IMR-90 (cell line): ENCODE results near the gene CDKAL1. TPM values are rescaled to one million over a fixed set of nuclear protein-coding genes. Genes with fewer than 3 reads are reported as not detected.
A peak's percentile ranks its signal among the peaks of the same experiment; 100 is the strongest.

Source experiments
- ATAC-seq: fragments of 200-7000 bp; cut with Tn5 transposase; 2 replicates; pipeline ENCODE4 v1.9.1; 2020; ENCODE audit warnings: low read depth, mild to moderate bottlenecking, moderate library complexity
- BruUV-seq: library from RNA; stranded (reverse); fragments of 400-500 nt; replicated peaks from 2 replicates; lab custom pipeline; 2021; lab: Mats Ljungman, UMichigan
- CTCF ChIA-PET: fragments of 300-600 bp; formaldehyde crosslinking; extraction: SDS; loops from one replicate; lab custom pipeline; 2021; ENCODE audit warnings: antibody characterized with exemption; lab: Yijun Ruan, JAX
- POLR2A ChIA-PET: fragments of 300-600 bp; sonication (Branson Sonifier 250); formaldehyde crosslinking; loops from one replicate; lab custom pipeline; 2022; ENCODE audit warnings: antibody characterized with exemption; ENCODE audit not compliant: unreplicated experiment; lab: Charles Lee
- DNase-seq: peaks from one replicate; pipeline ENCODE4 v3.0.0; 2013
- H2AFZ ChIP-seq: replicated peaks from 2 replicates; pipeline ENCODE3; 2013; ENCODE audit warnings: low read length, mild to moderate bottlenecking; ENCODE audit not compliant: poor library complexity
- H2AK5ac ChIP-seq: 2 replicates; pipeline ENCODE4 v1.6.1; 2013; ENCODE audit warnings: low read depth, low read length, inconsistent platforms
- H2AK9ac ChIP-seq: replicated peaks from 2 replicates; pipeline ENCODE3; 2013; ENCODE audit warnings: mild to moderate bottlenecking, low read depth, low read length, moderate library complexity; ENCODE audit not compliant: poor library complexity
- H2BK120ac ChIP-seq: 2 replicates; pipeline ENCODE4 v1.6.1; 2013; ENCODE audit warnings: low read depth, low read length, inconsistent platforms
- H2BK15ac ChIP-seq: 3 replicates; pipeline ENCODE4 v1.6.1; 2013; ENCODE audit warnings: low read depth, low read length, inconsistent platforms
- H2BK20ac ChIP-seq: 2 replicates; pipeline ENCODE4 v1.6.1; 2013; ENCODE audit warnings: low read depth, mild to moderate bottlenecking, inconsistent platforms, low read length, moderate library complexity
- H2BK5ac ChIP-seq: 2 replicates; pipeline ENCODE4 v1.6.1; 2013; ENCODE audit warnings: mild to moderate bottlenecking, low read depth, low read length, inconsistent platforms; ENCODE audit not compliant: poor library complexity, severe bottlenecking
- H3K14ac ChIP-seq: replicated peaks from 2 replicates; pipeline ENCODE4 v1.6.1; 2013; ENCODE audit warnings: low read depth, low read length, inconsistent platforms
- H3K18ac ChIP-seq: 2 replicates; pipeline ENCODE4 v1.6.1; 2013; ENCODE audit warnings: low read depth, low read length, control low read depth
- H3K23ac ChIP-seq: 2 replicates; pipeline ENCODE4 v1.6.1; 2013; ENCODE audit warnings: low read depth, low read length, inconsistent platforms
- H3K27ac ChIP-seq: 2 replicates; pipeline ENCODE4 v1.5.1; 2013; ENCODE audit warnings: mild to moderate bottlenecking, control low read depth, low read length; ENCODE audit not compliant: insufficient read depth
- H3K27me3 ChIP-seq: 2 replicates; pipeline ENCODE4 v1.6.1; 2013; ENCODE audit warnings: low read length; ENCODE audit not compliant: control insufficient read depth, insufficient read depth
- H3K36me3 ChIP-seq: 2 replicates; pipeline ENCODE4 v1.6.1; 2013; ENCODE audit warnings: low read length, mixed read lengths; ENCODE audit not compliant: control insufficient read depth, insufficient read depth
- H3K4ac ChIP-seq: 2 replicates; pipeline ENCODE4 v1.6.1; 2013; ENCODE audit warnings: low read depth, low read length, inconsistent platforms
- H3K4me1 ChIP-seq: 2 replicates; pipeline ENCODE4 v1.6.1; 2013; ENCODE audit warnings: low read length, mixed read lengths; ENCODE audit not compliant: control insufficient read depth, insufficient read depth
- H3K4me2 ChIP-seq: 2 replicates; pipeline ENCODE4 v1.6.1; 2013; ENCODE audit warnings: low read depth, mild to moderate bottlenecking, control low read depth, low read length, moderate library complexity
- H3K4me3 ChIP-seq: 2 replicates; pipeline ENCODE4 v1.5.1; 2013; ENCODE audit warnings: low read depth, mild to moderate bottlenecking, control low read depth, low read length, moderate library complexity; ENCODE audit not compliant: insufficient read depth
- H3K56ac ChIP-seq: 2 replicates; pipeline ENCODE4 v1.6.1; 2013; ENCODE audit warnings: low read length, inconsistent platforms; ENCODE audit not compliant: insufficient read depth; ENCODE audit errors: extremely low read depth
- H3K79me1 ChIP-seq, 2 experiments: 2 replicates each; pipeline ENCODE4 v1.6.1; 2013; ENCODE audit warnings: low read length in 2 of 2, inconsistent platforms in 1 of 2, low read depth in 1 of 2
- H3K9ac ChIP-seq: 2 replicates; pipeline ENCODE4 v1.6.1; 2013; ENCODE audit warnings: low read depth, low read length, control low read depth
- H3K9me1 ChIP-seq: 2 replicates; pipeline ENCODE4 v1.6.1; 2013; ENCODE audit warnings: low read length, inconsistent platforms; ENCODE audit not compliant: insufficient read depth
- H3K9me3 ChIP-seq: 2 replicates; pipeline ENCODE4 v1.6.1; 2013; ENCODE audit warnings: low read length; ENCODE audit not compliant: control insufficient read depth, insufficient read depth
- H4K20me1 ChIP-seq: 2 replicates; pipeline ENCODE4 v1.6.1; 2013; ENCODE audit warnings: low read length, inconsistent platforms; ENCODE audit not compliant: insufficient read depth
- H4K5ac ChIP-seq: 2 replicates; pipeline ENCODE4 v1.6.1; 2013; ENCODE audit warnings: mild to moderate bottlenecking, low read depth, low read length, control low read depth
- H4K8ac ChIP-seq, 2 experiments: 2 replicates each; pipeline ENCODE4 v1.6.1; 2013; ENCODE audit warnings: low read depth in 2 of 2, low read length in 2 of 2, control low read depth in 1 of 2, inconsistent platforms in 1 of 2
- H4K91ac ChIP-seq: 2 replicates; pipeline ENCODE4 v1.6.1; 2013; ENCODE audit warnings: low read depth, low read length, inconsistent platforms; ENCODE audit not compliant: insufficient read depth
- FOS ChIP-seq: fragments of 150-350 bp; IDR thresholded peaks from 2 replicates; pipeline ENCODE4 v1.6.1; 2016; ENCODE audit warnings: low read depth, low read length
- RAD21 ChIP-seq: IDR thresholded peaks from 2 replicates; pipeline ENCODE4 v1.6.1; 2012; ENCODE audit warnings: low read length, improper control_type of control experiment
- WGBS, 2 experiments: methylation state at CpG; one replicate each; pipeline versions ENCODE4 v1.1.5 to v1.1.7; 2013; ENCODE audit warnings: missing lambda C conversion rate in 2 of 2; ENCODE audit not compliant: insufficient read length in 1 of 2; ENCODE audit errors: extremely low coverage in 2 of 2; 5-methylcytosine and 5-hydroxymethylcytosine counted together
- dilution Hi-C: fragments of 300-500 bp; cut with HindIII; formaldehyde crosslinking; loops from one replicate; pipeline ENCODE4 v1.14.3; 2018; ENCODE audit warnings: low sequenced_read_pairs; ENCODE audit not compliant: unreplicated experiment
- in situ Hi-C: fragments of 300-500 bp; cut with MboI; formaldehyde crosslinking; loops from 3 replicates; pipeline ENCODE4 v1.14.3; 2019; ENCODE audit warnings: low sequenced_read_pairs, inconsistent platforms, mixed read lengths
- intact Hi-C: fragments of 100-400 bp; cut with micrococcal nuclease; formaldehyde crosslinking; loops from 2 replicates; pipeline ENCODE4 v1.10.0; 2022
- polyA plus RNA-seq, 3 experiments: library from polyadenylated mRNA; depleted of rRNA; stranded (reverse); fragments of >200 nt; gene quantifications; 2 replicates each; pipeline ENCODE4 v1.2.3, GENCODE V29; 2012; ENCODE audit warnings: low replicate concordance in 1 of 3
- total RNA-seq: library from RNA; depleted of rRNA; stranded (reverse); fragments of >200 nt; gene quantifications from 2 replicates; pipeline ENCODE4 v1.2.3, GENCODE V29; 2012
- TF ChIP-seq, protein P1 (sequence below): conservative IDR thresholded peaks from 2 replicates; pipeline ENCODE4 v1.5.1; 2012; ENCODE audit warnings: mild to moderate bottlenecking, low read depth, low read length, improper control_type of control experiment

The CDKAL1 gene
- total and polyA plus RNA-seq, 2 of the 4 experiments (the other 2 are of a cell fraction): 3.7 to 13.1 TPM

- Histone ChIP-seq H3K36me3 (no peaks in the 10 kb centered on the region), H3K9me3 (no peaks in the 10 kb centered on the region), H2BK15ac (no peak overlapping the region; the same call in 2 of the 3 replicates), H3K4ac (no peak overlapping the region), H3K27me3 (no peaks in the 10 kb centered on the region), H3K9me1 (no peaks in the 10 kb centered on the region), H2BK5ac (no peak overlapping the region), H3K79me1 (no peaks in the 10 kb centered on the region), H2AK5ac (no peak overlapping the region), H3K4me2 (no peak overlapping the region), H2AK9ac (no peak overlapping the region), H3K56ac (no peak overlapping the region), H4K5ac (no peak overlapping the region), H3K4me1 (peaks cover 7% of the 10 kb centered on the region), H3K23ac (no peak overlapping the region), H3K18ac (no peak overlapping the region), H2BK20ac (no peak overlapping the region), H4K91ac (no peak overlapping the region), H4K8ac (no peak overlapping the region), H3K14ac (no peak overlapping the region), H2BK120ac (no peak overlapping the region), H3K9ac (no peak overlapping the region), H3K27ac (no peak overlapping the region), H3K4me3 (no peak overlapping the region), H4K20me1 (no peaks in the 10 kb centered on the region; the same call in 1 of the 2 replicates), H2AFZ (no peak overlapping the region)
- peak; percentile 23; the same call in 1 of the 2 replicates for TF ChIP-seq RAD21
- TF ChIP-seq, protein P1, sequence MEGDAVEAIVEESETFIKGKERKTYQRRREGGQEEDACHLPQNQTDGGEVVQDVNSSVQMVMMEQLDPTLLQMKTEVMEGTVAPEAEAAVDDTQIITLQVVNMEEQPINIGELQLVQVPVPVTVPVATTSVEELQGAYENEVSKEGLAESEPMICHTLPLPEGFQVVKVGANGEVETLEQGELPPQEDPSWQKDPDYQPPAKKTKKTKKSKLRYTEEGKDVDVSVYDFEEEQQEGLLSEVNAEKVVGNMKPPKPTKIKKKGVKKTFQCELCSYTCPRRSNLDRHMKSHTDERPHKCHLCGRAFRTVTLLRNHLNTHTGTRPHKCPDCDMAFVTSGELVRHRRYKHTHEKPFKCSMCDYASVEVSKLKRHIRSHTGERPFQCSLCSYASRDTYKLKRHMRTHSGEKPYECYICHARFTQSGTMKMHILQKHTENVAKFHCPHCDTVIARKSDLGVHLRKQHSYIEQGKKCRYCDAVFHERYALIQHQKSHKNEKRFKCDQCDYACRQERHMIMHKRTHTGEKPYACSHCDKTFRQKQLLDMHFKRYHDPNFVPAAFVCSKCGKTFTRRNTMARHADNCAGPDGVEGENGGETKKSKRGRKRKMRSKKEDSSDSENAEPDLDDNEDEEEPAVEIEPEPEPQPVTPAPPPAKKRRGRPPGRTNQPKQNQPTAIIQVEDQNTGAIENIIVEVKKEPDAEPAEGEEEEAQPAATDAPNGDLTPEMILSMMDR: 0 out of 2 replicates have a peak, but pooled peaks have one; percentile 19
- no peak for TF ChIP-seq FOS
- ChIA-PET POLR2A (no interaction called here), CTCF (interaction anchor here (0.5 to 0.7 kb wide), 3 partner anchors 32 to 1273 kb away, joined by 3 to 6 read pairs (median 3); no protein-coding TSS in a partner anchor)
- intact Hi-C loops: loop anchor here (2.0 to 10.0 kb wide), 3 partner anchors 309 to 891 kb away; no protein-coding TSS in a partner anchor
- ATAC-seq (no peak), DNase-seq (no peak)
- 77% methylated on average over 3 of the region's 7 CpGs; no CpG with 5 or more reads in 1 of the 2 experiments for WGBS, 2 experiments
- in situ Hi-C loops: loop anchor here (5.0 kb wide), 1 partner anchor 714 kb away; no protein-coding TSS in a partner anchor
- BruUV-seq: no TSS peak
- dilution Hi-C loops: no loop called here
These were observed 339.4 kb downstream of the CDKAL1 start for GRCh38 chr6:20873425-20874190.
